Activated naive CD4-positive, alpha-beta T cell treated with anti-CD3 and anti-CD28 coated beads, Interleukin-2, amount 50 U/mL, for 16 hours (primary cell): ENCODE results near the gene CDX2.

Experiments
- DNase-seq: peaks from one replicate; pipeline ENCODE4 v3.0.0-alpha.2; 2020

CDX2 gene

GRCh38 chr13:27928353-27928804 lies 40.7 kb downstream of the CDX2 start:
- DNase-seq: no peak

GRCh38 chr13:27927444-27928352 lies 41.4 kb downstream of the CDX2 start:
- DNase-seq: no peak

GRCh38 chr13:27926644-27927434 lies 42.3 kb downstream of the CDX2 start:
- DNase-seq: no peak

GRCh38 chr13:27925220-27925991 lies 43.7 kb downstream of the CDX2 start:
- DNase-seq: no peak

- DNase-seq: no peak
Measured at GRCh38 chr13:27924529-27925141, 44.5 kb downstream of the CDX2 start.

- no peak for DNase-seq
Measured at GRCh38 chr13:27923794-27924528, 45.2 kb downstream of the CDX2 start.

- no peak for DNase-seq
Measured at GRCh38 chr13:27922883-27923612, 46.1 kb downstream of the CDX2 start.

- DNase-seq: no peak
Measured at GRCh38 chr13:27921961-27922882, 46.9 kb downstream of the CDX2 start.

GRCh38 chr13:27921421-27921960 lies 47.6 kb downstream of the CDX2 start:
- DNase-seq: no peak

- no peak for DNase-seq
Measured at GRCh38 chr13:27920677-27921420, 48.3 kb downstream of the CDX2 start.

- no peak for DNase-seq
Measured at GRCh38 chr13:27919934-27920676, 49.0 kb downstream of the CDX2 start, which contains the start of gene PDX1. TSS of gene PDX1 (plus strand) at chr13:27920000. CDS start at chr13:27920139, 139 bp downstream.

- DNase-seq: no peak
Measured at GRCh38 chr13:27919659-27919933, 49.5 kb downstream of the CDX2 start.

- DNase-seq: no peak
Measured at GRCh38 chr13:27918918-27919658, 50.0 kb downstream of the CDX2 start.

GRCh38 chr13:27918041-27918917 lies 50.8 kb downstream of the CDX2 start:
- no peak for DNase-seq

- no peak for DNase-seq
Measured at GRCh38 chr13:27917121-27917947, 51.8 kb downstream of the CDX2 start.
